Fibroblast of mammary gland (primary cell): ENCODE data around the gene PCBP2.

ENCODE experiments used
- DNase-seq: peaks from one replicate; pipeline ENCODE4 v3.0.0-alpha.2; 2010; ENCODE audit warnings: low read depth
- H3K4me3 ChIP-seq: 2 replicates; pipeline ENCODE4 v1.5.1; 2011; ENCODE audit warnings: low read depth, mild to moderate bottlenecking, low read length, moderate library complexity; ENCODE audit not compliant: control insufficient read depth
- CTCF ChIP-seq: conservative IDR thresholded peaks from 2 replicates; pipeline ENCODE4 v1.5.1; 2011; ENCODE audit warnings: low read depth, low read length, inconsistent platforms; ENCODE audit not compliant: control insufficient read depth, insufficient read depth

The PCBP2 gene

GRCh38 chr12:53500776-53501614 is 49.1 kb downstream of the PCBP2 start, which contains the start of gene TARBP2:
Gene TARBP2 (plus strand): TSS chr12:53501283. CDS start chr12:53501409, 126 bp downstream.
- TF ChIP-seq CTCF: no peak
- peak within 1 kb of the TSS; percentile 66 for H3K4me3 ChIP-seq
- DNase-seq: peak; percentile 100

- H3K4me3 ChIP-seq: peak overlapping the region; percentile 66
- no peak for DNase-seq
- no peak for TF ChIP-seq CTCF
These were observed 49.8 kb downstream of the PCBP2 start for GRCh38 chr12:53501615-53502181.

- peak overlapping the region; percentile 66 for H3K4me3 ChIP-seq
- TF ChIP-seq CTCF: no peak
- DNase-seq: peak; percentile 75
These were observed 50.4 kb downstream of the PCBP2 start for GRCh38 chr12:53502331-53502730.

- DNase-seq: no peak
- H3K4me3 ChIP-seq: no peak overlapping the region
- no peak for TF ChIP-seq CTCF
These were observed 51.3 kb downstream of the PCBP2 start for GRCh38 chr12:53502983-53503728.

GRCh38 chr12:53504004-53504920 is 52.4 kb downstream of the PCBP2 start:
- H3K4me3 ChIP-seq: no peak overlapping the region
- no peak for TF ChIP-seq CTCF
- no peak for DNase-seq

GRCh38 chr12:53505086-53505485 is 53.2 kb downstream of the PCBP2 start:
- DNase-seq: peak; percentile 87
- TF ChIP-seq CTCF: no peak
- H3K4me3 ChIP-seq: no peak overlapping the region
